ENCODE results near the gene ATMIN.
A peak's percentile ranks its signal among the peaks of the same experiment; 100 is the strongest.

The ATMIN gene

GRCh38 chr16:81040842-81041241 lies 5.2 kb downstream of the ATMIN start:
- Histone ChIP-seq H3K4me1 (peaks cover 12 to 38% (median 16%) of the 10 kb centered on the region in 10 experiments), H4K20me1 (peaks cover 0 to 59% (median 34%) of the 10 kb centered on the region in 11 experiments; a peak in 16 of 22 replicates), H3K27me3 (no peaks in the 10 kb centered on the region), H3K36me3 (peaks cover 50 to 85% (median 82%) of the 10 kb centered on the region in 11 experiments), H3K27ac (no peak overlapping the region), H3K4me2 (no peak overlapping the region), H3K9me3 (replicated peaks in 1 of 11) (no peaks in the 10 kb centered on the region), H3K4me3 (no peak overlapping the region), H3K9ac (no peak overlapping the region)
- TF ChIP-seq Cebpa-rat (IDR thresholded peaks at IDR 0.05): no peak

DNA sequence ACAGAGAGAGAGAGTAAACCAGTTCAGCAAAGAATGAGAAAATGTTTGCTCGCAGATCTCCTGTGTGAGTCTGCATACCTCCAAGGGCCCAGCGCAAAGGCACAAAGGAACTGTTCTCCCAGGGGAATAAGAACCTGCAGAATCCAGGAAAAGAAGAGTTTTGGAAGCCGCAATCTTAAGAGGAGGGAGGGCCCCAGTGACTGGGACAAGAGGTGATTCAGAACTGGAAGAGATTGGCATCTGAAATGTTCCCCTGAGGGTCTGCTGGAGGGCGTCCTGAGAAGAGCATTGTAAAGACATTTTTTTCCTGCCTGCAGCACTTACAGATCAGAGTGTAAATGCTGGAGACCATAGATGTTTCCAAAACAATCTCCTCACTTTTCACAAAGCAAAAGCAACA lies 6.1 kb downstream of the ATMIN start:
- no peak overlapping the region for H3K4me3 ChIP-seq
- H3K9me3 ChIP-seq (replicated peaks in 1 of 11): no peaks in the 10 kb centered on the region
- H4K20me1 ChIP-seq: peaks cover 0 to 51% (median 33%) of the 10 kb centered on the region in 11 experiments; a peak in 16 of 22 replicates
- no peak overlapping the region for H3K9ac ChIP-seq
- H3K27ac ChIP-seq: no peak overlapping the region
- H3K36me3 ChIP-seq: peaks cover 52 to 94% (median 88%) of the 10 kb centered on the region in 11 experiments
- TF ChIP-seq Cebpa-rat (IDR thresholded peaks at IDR 0.05): no peak
- peaks cover 10 to 36% (median 14%) of the 10 kb centered on the region in 10 experiments for H3K4me1 ChIP-seq
- H3K27me3 ChIP-seq: no peaks in the 10 kb centered on the region
- no peak overlapping the region for H3K4me2 ChIP-seq

GRCh38 chr16:81042821-81043220 lies 7.2 kb downstream of the ATMIN start:
- H4K20me1 ChIP-seq: peaks cover 0 to 40% (median 23%) of the 10 kb centered on the region in 11 experiments; a peak in 12 of 22 replicates
- H3K4me2 ChIP-seq: no peak overlapping the region
- H3K36me3 ChIP-seq: peaks cover 52 to 90% (median 84%) of the 10 kb centered on the region in 11 experiments
- H3K9me3 ChIP-seq (replicated peaks in 1 of 11): peaks cover 2 to 6% (median 5%) of the 10 kb centered on the region in 11 experiments; a peak in 21 of 22 replicates
- no peaks in the 10 kb centered on the region for H3K27me3 ChIP-seq
- H3K9ac ChIP-seq: no peak overlapping the region
- no peak for TF ChIP-seq Cebpa-rat (IDR thresholded peaks at IDR 0.05)
- no peak overlapping the region for H3K4me3 ChIP-seq
- H3K27ac ChIP-seq: no peak overlapping the region
- peaks cover 0 to 25% (median 4%) of the 10 kb centered on the region in 10 experiments; a peak in 11 of 20 replicates for H3K4me1 ChIP-seq

GRCh38 chr16:81053761-81054160 lies 18.1 kb downstream of the ATMIN start:
- Histone ChIP-seq H3K4me1 (no peaks in the 10 kb centered on the region), H3K9me3 (replicated peaks in 1 of 11) (peaks cover 16 to 32% (median 22%) of the 10 kb centered on the region in 11 experiments), H3K27me3 (no peaks in the 10 kb centered on the region), H3K4me3 (no peak overlapping the region), H3K36me3 (peaks cover 0 to 7% (median 0%) of the 10 kb centered on the region in 11 experiments; a peak in 3 of 22 replicates), H3K27ac (no peak overlapping the region), H3K4me2 (no peak overlapping the region), H4K20me1 (no peaks in the 10 kb centered on the region), H3K9ac (no peak overlapping the region)
- no peak for TF ChIP-seq Cebpa-rat (IDR thresholded peaks at IDR 0.05)

DNA sequence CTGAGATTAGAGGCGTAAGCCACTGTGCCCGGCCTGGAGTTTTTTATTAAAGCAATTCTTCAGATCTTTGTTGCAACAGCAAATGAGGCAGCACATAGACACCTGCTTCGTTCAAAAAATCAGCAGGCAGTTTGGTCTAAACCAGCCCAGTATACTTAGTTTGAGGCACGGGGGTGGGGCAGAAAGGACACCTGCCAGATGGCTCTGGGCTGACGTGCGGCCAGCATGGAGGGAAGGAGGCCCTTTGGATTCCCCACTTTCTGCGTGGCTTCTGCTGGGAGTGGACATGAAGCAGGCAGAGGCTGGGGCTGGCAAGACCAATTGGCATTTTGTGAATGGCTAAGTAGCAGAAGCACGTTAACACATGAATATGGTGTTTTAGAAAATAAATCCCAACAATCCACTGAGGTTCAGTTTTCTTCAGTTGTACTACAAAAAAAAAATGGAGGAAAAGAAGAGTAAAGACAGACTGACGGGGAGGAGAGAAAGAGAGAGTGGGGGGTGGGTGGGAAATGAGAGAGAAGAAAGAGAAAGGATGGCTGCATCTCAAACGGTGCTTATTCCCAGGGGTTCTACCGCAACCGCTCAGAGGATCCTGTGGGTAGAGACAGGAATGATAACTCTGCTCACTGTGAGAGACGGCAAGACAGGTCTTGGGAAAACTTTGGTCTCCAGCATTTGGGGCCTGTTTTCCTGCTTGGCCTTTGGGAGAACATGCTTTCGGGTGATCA lies 25.1 kb downstream of the ATMIN start:
- Histone ChIP-seq H3K27me3 (no peaks in the 10 kb centered on the region), H3K36me3 (no peaks in the 10 kb centered on the region), H3K4me1 (peaks cover 0 to 20% (median 16%) of the 10 kb centered on the region in 10 experiments; a peak in 15 of 20 replicates), H3K4me2 (peak overlapping the region in 9 of 11 experiments; percentile 33 to 76 (median 62); a peak in 17 of 22 replicates), H3K9ac (no peak overlapping the region), H3K27ac (no peak overlapping the region), H4K20me1 (no peaks in the 10 kb centered on the region), H3K9me3 (replicated peaks in 1 of 11) (no peaks in the 10 kb centered on the region), H3K4me3 (no peak overlapping the region)
- no peak for TF ChIP-seq Cebpa-rat (IDR thresholded peaks at IDR 0.05)

- Histone ChIP-seq H3K4me3 (no peak overlapping the region), H3K4me1 (peaks cover 0 to 26% (median 19%) of the 10 kb centered on the region in 10 experiments; a peak in 15 of 20 replicates), H3K4me2 (peak overlapping the region in 9 of 11 experiments; percentile 33 to 76 (median 62); a peak in 17 of 22 replicates), H3K36me3 (no peaks in the 10 kb centered on the region), H4K20me1 (no peaks in the 10 kb centered on the region), H3K27me3 (no peaks in the 10 kb centered on the region), H3K9ac (no peak overlapping the region), H3K9me3 (replicated peaks in 1 of 11) (no peaks in the 10 kb centered on the region), H3K27ac (no peak overlapping the region)
- no peak for TF ChIP-seq Cebpa-rat (IDR thresholded peaks at IDR 0.05)
These were observed 25.6 kb downstream of the ATMIN start for GRCh38 chr16:81061307-81061640.

DNA sequence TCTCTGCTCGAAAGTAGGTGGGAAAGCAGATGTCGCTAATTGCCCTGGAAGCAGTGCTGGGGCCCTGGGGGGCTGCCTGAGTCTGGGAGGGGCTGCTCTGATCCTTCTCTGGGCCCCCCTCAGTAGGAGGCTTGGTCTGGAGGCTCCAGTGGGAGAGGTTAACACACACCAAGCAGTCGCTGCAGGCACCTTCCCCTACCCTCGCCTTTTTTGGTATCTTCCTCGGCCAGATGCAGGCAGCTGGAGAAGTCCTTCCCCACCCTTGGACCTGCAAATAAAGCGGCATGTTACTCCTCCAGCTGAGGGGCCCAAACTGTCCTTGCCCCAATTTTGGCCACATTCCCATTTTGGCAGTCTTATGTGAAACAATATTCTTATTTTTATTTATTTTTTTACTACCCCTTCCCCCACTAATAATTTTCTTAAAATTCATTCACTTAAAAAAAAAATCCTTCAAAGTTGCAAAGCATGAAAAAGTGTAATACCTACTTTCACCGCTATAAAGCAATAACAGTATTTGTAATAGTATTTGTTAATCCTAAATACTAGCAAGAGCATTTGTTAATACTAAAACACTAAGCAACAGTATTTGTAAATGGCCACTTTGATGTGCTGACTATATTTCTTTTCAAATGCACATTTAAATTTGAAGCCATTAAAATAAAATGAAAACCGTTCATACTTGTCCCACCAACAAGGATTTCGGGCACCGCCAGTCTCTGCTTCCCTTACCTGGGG lies 26.4 kb downstream of the ATMIN start:
- no peaks in the 10 kb centered on the region for H3K27me3 ChIP-seq
- no peak overlapping the region for H3K4me3 ChIP-seq
- H4K20me1 ChIP-seq: no peaks in the 10 kb centered on the region
- H3K4me1 ChIP-seq: peaks cover 0 to 33% (median 23%) of the 10 kb centered on the region in 10 experiments; a peak in 15 of 20 replicates
- H3K9me3 ChIP-seq (replicated peaks in 1 of 11): no peaks in the 10 kb centered on the region
- H3K4me2 ChIP-seq: peak overlapping the region in 6 of 11 experiments; percentile 33 to 76 (median 70); a peak in 6 of 22 replicates
- H3K36me3 ChIP-seq: no peaks in the 10 kb centered on the region
- no peak overlapping the region for H3K9ac ChIP-seq
- H3K27ac ChIP-seq: no peak overlapping the region
- no peak for TF ChIP-seq Cebpa-rat (IDR thresholded peaks at IDR 0.05)

DNA sequence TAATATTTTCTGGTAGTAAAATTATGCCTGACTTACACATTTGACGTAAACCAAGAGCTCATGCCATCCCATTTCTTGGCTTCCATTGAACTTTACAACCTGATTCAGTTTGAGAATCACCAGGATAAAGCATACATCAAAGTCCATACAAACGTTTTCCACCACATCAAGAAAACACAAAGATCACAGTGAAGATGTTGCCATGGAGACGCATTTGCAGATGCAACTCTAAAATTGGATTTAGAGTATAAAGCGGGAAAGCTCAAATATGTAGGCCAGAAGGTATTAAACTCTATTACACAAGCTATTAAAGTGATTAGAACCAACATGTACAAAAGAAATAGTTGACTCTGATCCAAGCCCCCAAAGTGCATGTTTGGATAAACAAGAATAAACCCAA lies 31.0 kb downstream of the ATMIN start:
- H3K9ac ChIP-seq: no peak overlapping the region
- no peaks in the 10 kb centered on the region for H4K20me1 ChIP-seq
- peaks cover under 1 to 17% (median 7%) of the 10 kb centered on the region in 10 experiments; a peak in 14 of 20 replicates for H3K4me1 ChIP-seq
- H3K27me3 ChIP-seq: no peaks in the 10 kb centered on the region
- H3K36me3 ChIP-seq: no peaks in the 10 kb centered on the region
- no peak overlapping the region for H3K27ac ChIP-seq
- H3K9me3 ChIP-seq (replicated peaks in 1 of 11): no peaks in the 10 kb centered on the region
- H3K4me2 ChIP-seq: peak overlapping the region in 3 of 11 experiments; percentile 29 to 38 (median 33); a peak in 5 of 22 replicates
- TF ChIP-seq Cebpa-rat (IDR thresholded peaks at IDR 0.05): no peak
- H3K4me3 ChIP-seq: no peak overlapping the region

GRCh38 chr16:81067166-81067565 lies 31.5 kb downstream of the ATMIN start:
- H3K9ac ChIP-seq: no peak overlapping the region
- no peak for TF ChIP-seq Cebpa-rat (IDR thresholded peaks at IDR 0.05)
- H3K4me3 ChIP-seq: no peak overlapping the region
- H3K27ac ChIP-seq: no peak overlapping the region
- H3K27me3 ChIP-seq: no peaks in the 10 kb centered on the region
- H4K20me1 ChIP-seq: no peaks in the 10 kb centered on the region
- no peaks in the 10 kb centered on the region for H3K36me3 ChIP-seq
- H3K4me2 ChIP-seq: no peak overlapping the region
- peaks cover 0 to 15% (median 7%) of the 10 kb centered on the region in 10 experiments; a peak in 11 of 20 replicates for H3K4me1 ChIP-seq
- H3K9me3 ChIP-seq (replicated peaks in 1 of 11): no peaks in the 10 kb centered on the region

Measured in BLaER1 treated with 17β-estradiol and CSF1 and Interleukin-3, amounts not matched to agents 10 nM and 100 nM (cell line).